Stimulated activated naive CD8-positive, alpha-beta T cell treated with anti-CD3 and anti-CD28 coated beads, Interleukin-15, Interleukin-2, amounts not matched to agents 100 ng/mL and 50 ng/mL, for 24 hours (primary cell): ENCODE results near the gene CNR1.

Source experiments
- H3K27ac Mint-ChIP-seq: one replicate; pipeline ENCODE4 v1.8.0; 2021; ENCODE audit warnings: mild to moderate bottlenecking, mixed read lengths
- H3K27me3 Mint-ChIP-seq: one replicate; pipeline ENCODE4 v1.8.0; 2021; ENCODE audit warnings: mixed read lengths
- H3K36me3 Mint-ChIP-seq: one replicate; pipeline ENCODE4 v1.8.0; 2021; ENCODE audit warnings: low read depth, mixed read lengths
- H3K4me1 Mint-ChIP-seq: one replicate; pipeline ENCODE4 v1.8.0; 2021; ENCODE audit warnings: low read depth, mixed read lengths
- H3K4me3 Mint-ChIP-seq: one replicate; pipeline ENCODE4 v1.8.0; 2021; ENCODE audit warnings: mild to moderate bottlenecking, mixed read lengths
- H3K9me3 Mint-ChIP-seq: one replicate; pipeline ENCODE4 v1.8.0; 2021; ENCODE audit warnings: mixed read lengths

Gene CNR1

GRCh38 chr6:88165087-88165843 is 882 bp downstream of the CNR1 start:
- H3K4me3 Mint-ChIP-seq: peak overlapping the region; percentile 67
- peaks cover 14% of the 10 kb centered on the region for H3K4me1 Mint-ChIP-seq
- H3K36me3 Mint-ChIP-seq: no peaks in the 10 kb centered on the region
- H3K27ac Mint-ChIP-seq: no peak overlapping the region
- H3K9me3 Mint-ChIP-seq: no peaks in the 10 kb centered on the region
- peaks cover 73% of the 10 kb centered on the region for H3K27me3 Mint-ChIP-seq

- Mint-ChIP-seq H3K9me3 (no peaks in the 10 kb centered on the region), H3K27me3 (peaks cover 66% of the 10 kb centered on the region), H3K27ac (no peak overlapping the region), H3K4me3 (no peak overlapping the region), H3K36me3 (no peaks in the 10 kb centered on the region), H3K4me1 (peaks cover 14% of the 10 kb centered on the region)
Observed at GRCh38 chr6:88164061-88164460, 2.1 kb downstream of the CNR1 start.

GRCh38 chr6:88163616-88164015 is 2.5 kb downstream of the CNR1 start:
- Mint-ChIP-seq H3K9me3 (no peaks in the 10 kb centered on the region), H3K27ac (no peak overlapping the region), H3K4me3 (no peak overlapping the region), H3K4me1 (peaks cover 14% of the 10 kb centered on the region), H3K36me3 (no peaks in the 10 kb centered on the region), H3K27me3 (peaks cover 61% of the 10 kb centered on the region)

- peaks cover 7% of the 10 kb centered on the region for H3K4me1 Mint-ChIP-seq
- no peaks in the 10 kb centered on the region for H3K9me3 Mint-ChIP-seq
- no peaks in the 10 kb centered on the region for H3K36me3 Mint-ChIP-seq
- peaks cover 46% of the 10 kb centered on the region for H3K27me3 Mint-ChIP-seq
- no peak overlapping the region for H3K27ac Mint-ChIP-seq
- H3K4me3 Mint-ChIP-seq: no peak overlapping the region
Observed at GRCh38 chr6:88161940-88162339, 4.2 kb downstream of the CNR1 start.

GRCh38 chr6:88157106-88157505 is 9.0 kb downstream of the CNR1 start:
- Mint-ChIP-seq H3K9me3 (no peaks in the 10 kb centered on the region), H3K4me3 (no peak overlapping the region), H3K27me3 (peaks cover 25% of the 10 kb centered on the region), H3K36me3 (no peaks in the 10 kb centered on the region), H3K27ac (no peak overlapping the region), H3K4me1 (no peaks in the 10 kb centered on the region)

GRCh38 chr6:88145298-88145963 is 20.7 kb downstream of the CNR1 start:
- Mint-ChIP-seq H3K4me3 (no peak overlapping the region), H3K27ac (no peak overlapping the region), H3K36me3 (no peaks in the 10 kb centered on the region), H3K9me3 (no peaks in the 10 kb centered on the region), H3K4me1 (no peaks in the 10 kb centered on the region), H3K27me3 (peaks cover 22% of the 10 kb centered on the region)

- no peaks in the 10 kb centered on the region for H3K9me3 Mint-ChIP-seq
- H3K27me3 Mint-ChIP-seq: peaks cover 18% of the 10 kb centered on the region
- H3K4me1 Mint-ChIP-seq: no peaks in the 10 kb centered on the region
- no peaks in the 10 kb centered on the region for H3K36me3 Mint-ChIP-seq
- no peak overlapping the region for H3K4me3 Mint-ChIP-seq
- H3K27ac Mint-ChIP-seq: no peak overlapping the region
Observed at GRCh38 chr6:88144637-88145297, 21.4 kb downstream of the CNR1 start.

- H3K27ac Mint-ChIP-seq: no peak overlapping the region
- peaks cover 13% of the 10 kb centered on the region for H3K27me3 Mint-ChIP-seq
- no peak overlapping the region for H3K4me3 Mint-ChIP-seq
Observed at GRCh38 chr6:88143421-88144157, 22.6 kb downstream of the CNR1 start.

GRCh38 chr6:88142297-88142668 is 23.9 kb downstream of the CNR1 start:
- H3K27me3 Mint-ChIP-seq: peaks cover 5% of the 10 kb centered on the region
- no peak overlapping the region for H3K4me3 Mint-ChIP-seq
- H3K27ac Mint-ChIP-seq: no peak overlapping the region

More at GRCh38 chr6:88143421-88144157, 22.6 kb downstream of the CNR1 start:
- no peaks in the 10 kb centered on the region for H3K9me3 Mint-ChIP-seq
- no peaks in the 10 kb centered on the region for H3K36me3 Mint-ChIP-seq
- no peaks in the 10 kb centered on the region for H3K4me1 Mint-ChIP-seq

GRCh38 chr6:88141561-88142296 is 24.4 kb downstream of the CNR1 start:
- Mint-ChIP-seq H3K4me3 (no peak overlapping the region), H3K9me3 (no peaks in the 10 kb centered on the region), H3K4me1 (no peaks in the 10 kb centered on the region), H3K27ac (no peak overlapping the region), H3K27me3 (peaks cover 5% of the 10 kb centered on the region), H3K36me3 (no peaks in the 10 kb centered on the region)

More at GRCh38 chr6:88142297-88142668, 23.9 kb downstream of the CNR1 start:
- H3K36me3 Mint-ChIP-seq: no peaks in the 10 kb centered on the region
- no peaks in the 10 kb centered on the region for H3K4me1 Mint-ChIP-seq
- H3K9me3 Mint-ChIP-seq: no peaks in the 10 kb centered on the region

GRCh38 chr6:88137915-88138314 is 28.2 kb downstream of the CNR1 start:
- peaks cover 5% of the 10 kb centered on the region for H3K27me3 Mint-ChIP-seq
- H3K4me1 Mint-ChIP-seq: no peaks in the 10 kb centered on the region
- H3K4me3 Mint-ChIP-seq: no peak overlapping the region
- no peaks in the 10 kb centered on the region for H3K36me3 Mint-ChIP-seq
- H3K27ac Mint-ChIP-seq: no peak overlapping the region
- H3K9me3 Mint-ChIP-seq: no peaks in the 10 kb centered on the region

GRCh38 chr6:88135578-88136114 is 30.5 kb downstream of the CNR1 start:
- Mint-ChIP-seq H3K4me3 (no peak overlapping the region), H3K27ac (no peak overlapping the region), H3K4me1 (no peaks in the 10 kb centered on the region), H3K9me3 (no peaks in the 10 kb centered on the region), H3K36me3 (no peaks in the 10 kb centered on the region), H3K27me3 (peaks cover 5% of the 10 kb centered on the region)

- Mint-ChIP-seq H3K27ac (no peak overlapping the region), H3K36me3 (no peaks in the 10 kb centered on the region), H3K27me3 (peaks cover 5% of the 10 kb centered on the region), H3K4me1 (no peaks in the 10 kb centered on the region), H3K9me3 (no peaks in the 10 kb centered on the region), H3K4me3 (no peak overlapping the region)
Observed at GRCh38 chr6:88134575-88134974, 31.6 kb downstream of the CNR1 start.

- H3K4me1 Mint-ChIP-seq: no peaks in the 10 kb centered on the region
- no peaks in the 10 kb centered on the region for H3K9me3 Mint-ChIP-seq
- no peak overlapping the region for H3K4me3 Mint-ChIP-seq
- H3K27me3 Mint-ChIP-seq: peaks cover 6% of the 10 kb centered on the region
- H3K27ac Mint-ChIP-seq: no peak overlapping the region
- H3K36me3 Mint-ChIP-seq: no peaks in the 10 kb centered on the region
Observed at GRCh38 chr6:88133718-88134117, 32.4 kb downstream of the CNR1 start.
